Measurements from ENCODE around the gene SPNS2.

GRCh38 chr17:4547118-4547906 lies 48.6 kb downstream of the SPNS2 start:
- TF ChIP-seq EZH2 (IDR thresholded peaks at IDR 0.05; ENCODE audit: insufficient read depth, poor library complexity, severe bottlenecking) (no peak), EZH2phosphoT487 (IDR thresholded peaks at IDR 0.05; ENCODE audit: insufficient read depth, low read depth) (no peak)

All from GM23248 (cell line).